ENCODE results near the gene SLCO2B1. TPM values are rescaled to one million over a fixed set of nuclear protein-coding genes. Genes with fewer than 3 reads are reported as not detected.

Gene SLCO2B1
- total RNA-seq, 1 experiment from 2014 or later: 0.60 TPM

- DNase-seq (ENCODE audit: low read depth): no peak
Measured at GRCh38 chr11:75145196-75145971, 5.5 kb upstream of the SLCO2B1 start.

GRCh38 chr11:75145972-75146519 lies 4.9 kb upstream of the SLCO2B1 start:
- no peak for DNase-seq (ENCODE audit: low read depth)

GRCh38 chr11:75146711-75147110 lies 4.2 kb upstream of the SLCO2B1 start:
- no peak for DNase-seq (ENCODE audit: low read depth)

- DNase-seq (ENCODE audit: low read depth): peak; percentile 7
Measured at GRCh38 chr11:75147191-75147874, 3.6 kb upstream of the SLCO2B1 start.

GRCh38 chr11:75147875-75148263 lies 3.0 kb upstream of the SLCO2B1 start:
- no peak for DNase-seq (ENCODE audit: low read depth)

GRCh38 chr11:75148436-75148983 lies 2.4 kb upstream of the SLCO2B1 start:
- DNase-seq (ENCODE audit: low read depth): no peak

GRCh38 chr11:75149766-75150465 lies 991 bp upstream of the SLCO2B1 start:
- no peak for DNase-seq (ENCODE audit: low read depth)

- DNase-seq (ENCODE audit: low read depth): no peak
Measured at GRCh38 chr11:75151346-75152047, 590 bp downstream of the SLCO2B1 start.

GRCh38 chr11:75152090-75152489 lies 1.2 kb downstream of the SLCO2B1 start:
- no peak for DNase-seq (ENCODE audit: low read depth)

- DNase-seq (ENCODE audit: low read depth): no peak
Measured at GRCh38 chr11:75152651-75153427, 1.9 kb downstream of the SLCO2B1 start.

GRCh38 chr11:75154646-75155569 lies 4.0 kb downstream of the SLCO2B1 start:
- DNase-seq (ENCODE audit: low read depth): no peak

GRCh38 chr11:75155570-75156422 lies 4.9 kb downstream of the SLCO2B1 start:
- DNase-seq (ENCODE audit: low read depth): peak; percentile 8

- DNase-seq (ENCODE audit: low read depth): no peak
Measured at GRCh38 chr11:75158241-75158640, 7.3 kb downstream of the SLCO2B1 start.

- no peak for DNase-seq (ENCODE audit: low read depth)
Measured at GRCh38 chr11:75158696-75159150, 7.8 kb downstream of the SLCO2B1 start.

GRCh38 chr11:75159151-75159953 lies 8.4 kb downstream of the SLCO2B1 start:
- DNase-seq (ENCODE audit: low read depth): no peak

GRCh38 chr11:75160220-75160757 lies 9.4 kb downstream of the SLCO2B1 start:
- DNase-seq (ENCODE audit: low read depth): no peak

- no peak for DNase-seq (ENCODE audit: low read depth)
Measured at GRCh38 chr11:75160880-75161279, 10.0 kb downstream of the SLCO2B1 start.

All from RPMI7951 (cell line).